Activated CD4-positive, alpha-beta T cell treated with anti-CD3 and anti-CD28 coated beads, Interleukin-2, Interleukin-6, amounts not matched to agents 100 ng/mL and 50 ng/mL, durations not matched to agents 16 hours and 8 hours (primary cell): ENCODE measurements around the gene HECTD4.
A peak's percentile ranks its signal among the peaks of the same experiment; 100 is the strongest.

Source experiments
- DNase-seq: peaks from one replicate; pipeline ENCODE4 v3.0.0-alpha.2; 2020

HECTD4 gene

GRCh38 chr12:112314981-112315380 is 67.2 kb downstream of the HECTD4 start:
- DNase-seq: no peak

GRCh38 chr12:112309797-112310196 is 72.4 kb downstream of the HECTD4 start:
- DNase-seq: peak; percentile 42

GRCh38 chr12:112308652-112309051 is 73.6 kb downstream of the HECTD4 start:
- no peak for DNase-seq

GRCh38 chr12:112308161-112308560 is 74.1 kb downstream of the HECTD4 start:
- DNase-seq: no peak

GRCh38 chr12:112307317-112308011 is 74.8 kb downstream of the HECTD4 start:
- DNase-seq: no peak

- DNase-seq: no peak
Observed at GRCh38 chr12:112305951-112306350, 76.3 kb downstream of the HECTD4 start.

- DNase-seq: no peak
Observed at GRCh38 chr12:112304436-112304835, 77.8 kb downstream of the HECTD4 start.

- no peak for DNase-seq
Observed at GRCh38 chr12:112303799-112304198, 78.4 kb downstream of the HECTD4 start.

- peak; percentile 91 for DNase-seq
Observed at GRCh38 chr12:112303004-112303403, 79.2 kb downstream of the HECTD4 start.

GRCh38 chr12:112299704-112300103 is 82.5 kb downstream of the HECTD4 start:
- DNase-seq: no peak

GRCh38 chr12:112297188-112297587 is 85.0 kb downstream of the HECTD4 start:
- DNase-seq: no peak

GRCh38 chr12:112296183-112296582 is 86.0 kb downstream of the HECTD4 start:
- DNase-seq: no peak

- no peak for DNase-seq
Observed at GRCh38 chr12:112294793-112295192, 87.4 kb downstream of the HECTD4 start.

- no peak for DNase-seq
Observed at GRCh38 chr12:112288638-112289037, 93.6 kb downstream of the HECTD4 start.

GRCh38 chr12:112285600-112286401 is 96.4 kb downstream of the HECTD4 start:
- no peak for DNase-seq

- no peak for DNase-seq
Observed at GRCh38 chr12:112283546-112283945, 98.7 kb downstream of the HECTD4 start.

GRCh38 chr12:112282920-112283319 is 99.3 kb downstream of the HECTD4 start:
- DNase-seq: no peak

- no peak for DNase-seq
Observed at GRCh38 chr12:112275836-112276235, 106.4 kb downstream of the HECTD4 start.

GRCh38 chr12:112275207-112275606 is 107.0 kb downstream of the HECTD4 start:
- DNase-seq: no peak

- DNase-seq: no peak
Observed at GRCh38 chr12:112270673-112271072, 111.6 kb downstream of the HECTD4 start.

- no peak for DNase-seq
Observed at GRCh38 chr12:112266473-112266872, 115.8 kb downstream of the HECTD4 start.

- DNase-seq: no peak
Observed at GRCh38 chr12:112261559-112261958, 120.7 kb downstream of the HECTD4 start.

GRCh38 chr12:112258926-112259325 is 123.3 kb downstream of the HECTD4 start:
- DNase-seq: no peak

- no peak for DNase-seq
Observed at GRCh38 chr12:112256780-112257179, 125.5 kb downstream of the HECTD4 start.
